Liver (tissue), 3 donors: ENCODE results near the gene USP40.

ENCODE experiments used
- EGR1 ChIP-seq, 2 donors: IDR thresholded peaks; 2 replicates each; pipeline ENCODE4 v1.6.1; 2016 to 2018; ENCODE audit warnings: antibody characterized with exemption in 2 of 2, low read depth in 2 of 2
- JUND ChIP-seq, 2 donors: IDR thresholded peaks; 2 replicates each; pipeline ENCODE4 v1.6.1; 2016; ENCODE audit warnings: antibody characterized with exemption in 2 of 2
- SP1 ChIP-seq: IDR thresholded peaks from 2 replicates; pipeline ENCODE4 v1.6.1; 2018; ENCODE audit warnings: antibody characterized with exemption, mild to moderate bottlenecking
- YY1 ChIP-seq: IDR thresholded peaks from 2 replicates; pipeline ENCODE4 v1.6.1; 2016; ENCODE audit warnings: antibody characterized with exemption, mild to moderate bottlenecking
- TF ChIP-seq, protein P1 (sequence below): fragments of 150-350 bp; IDR thresholded peaks from 2 replicates; pipeline ENCODE4 v1.5.1; 2017; ENCODE audit warnings: improper control_type of control experiment, low read depth, low read length; ENCODE audit not compliant: missing input control
- TF ChIP-seq, protein P2 (sequence below): IDR thresholded peaks from 2 replicates; pipeline ENCODE4 v1.6.1; 2016; ENCODE audit warnings: antibody characterized with exemption
- TF ChIP-seq, protein P3 (sequence below): IDR thresholded peaks from 2 replicates; pipeline ENCODE4 v1.6.1; 2016; ENCODE audit warnings: antibody characterized with exemption, mild to moderate bottlenecking
- donor health status: healthy.
- donor health status: healthy.

DNA sequence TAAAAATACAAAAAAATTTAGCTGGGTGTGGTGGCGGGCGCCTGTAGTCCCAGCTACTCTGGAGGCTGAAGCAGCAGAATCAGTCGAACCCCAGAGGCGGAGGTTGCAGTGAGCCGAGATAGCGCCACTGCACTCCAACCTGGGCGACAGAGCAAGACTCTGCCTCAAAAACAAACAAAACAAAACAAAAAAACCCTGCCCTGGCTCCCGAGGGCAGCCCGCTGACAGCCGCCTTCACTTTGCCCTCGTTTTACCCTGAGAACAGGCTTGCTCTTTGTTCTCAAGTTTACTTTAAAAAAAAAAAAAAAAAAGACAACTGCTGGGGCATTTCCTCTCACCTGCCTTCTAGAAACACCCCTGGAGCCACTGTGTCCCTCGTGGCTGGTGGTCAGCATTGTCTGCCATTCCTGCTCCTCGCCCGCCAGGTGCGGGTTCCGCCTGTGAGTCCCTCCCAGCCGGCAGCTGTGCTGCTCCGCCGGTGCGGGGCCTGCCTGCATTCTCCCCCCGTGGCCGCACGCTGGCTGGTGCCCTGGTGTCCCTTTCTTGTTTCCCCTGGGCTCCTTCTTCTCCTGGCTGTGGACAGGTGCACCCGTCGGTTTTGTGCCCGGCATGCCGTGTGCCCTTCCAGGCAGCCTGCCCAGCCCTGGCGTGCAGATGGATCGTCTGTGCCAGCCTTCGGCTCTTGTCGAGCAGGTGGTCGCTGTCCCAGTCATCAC, 105.7 kb downstream of the USP40 start:
- TF ChIP-seq, protein P1, sequence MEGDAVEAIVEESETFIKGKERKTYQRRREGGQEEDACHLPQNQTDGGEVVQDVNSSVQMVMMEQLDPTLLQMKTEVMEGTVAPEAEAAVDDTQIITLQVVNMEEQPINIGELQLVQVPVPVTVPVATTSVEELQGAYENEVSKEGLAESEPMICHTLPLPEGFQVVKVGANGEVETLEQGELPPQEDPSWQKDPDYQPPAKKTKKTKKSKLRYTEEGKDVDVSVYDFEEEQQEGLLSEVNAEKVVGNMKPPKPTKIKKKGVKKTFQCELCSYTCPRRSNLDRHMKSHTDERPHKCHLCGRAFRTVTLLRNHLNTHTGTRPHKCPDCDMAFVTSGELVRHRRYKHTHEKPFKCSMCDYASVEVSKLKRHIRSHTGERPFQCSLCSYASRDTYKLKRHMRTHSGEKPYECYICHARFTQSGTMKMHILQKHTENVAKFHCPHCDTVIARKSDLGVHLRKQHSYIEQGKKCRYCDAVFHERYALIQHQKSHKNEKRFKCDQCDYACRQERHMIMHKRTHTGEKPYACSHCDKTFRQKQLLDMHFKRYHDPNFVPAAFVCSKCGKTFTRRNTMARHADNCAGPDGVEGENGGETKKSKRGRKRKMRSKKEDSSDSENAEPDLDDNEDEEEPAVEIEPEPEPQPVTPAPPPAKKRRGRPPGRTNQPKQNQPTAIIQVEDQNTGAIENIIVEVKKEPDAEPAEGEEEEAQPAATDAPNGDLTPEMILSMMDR = no peak
- TF ChIP-seq EGR1 (IDR thresholded peaks at IDR 0.05; ENCODE audit: low read depth in 2 of 2) (no peak), SP1 (no peak), YY1 (no peak), JUND (IDR thresholded peaks at IDR 0.05) (no peak)
- TF ChIP-seq, protein P2, sequence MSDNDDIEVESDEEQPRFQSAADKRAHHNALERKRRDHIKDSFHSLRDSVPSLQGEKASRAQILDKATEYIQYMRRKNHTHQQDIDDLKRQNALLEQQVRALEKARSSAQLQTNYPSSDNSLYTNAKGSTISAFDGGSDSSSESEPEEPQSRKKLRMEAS = no peak
- TF ChIP-seq, protein P3, sequence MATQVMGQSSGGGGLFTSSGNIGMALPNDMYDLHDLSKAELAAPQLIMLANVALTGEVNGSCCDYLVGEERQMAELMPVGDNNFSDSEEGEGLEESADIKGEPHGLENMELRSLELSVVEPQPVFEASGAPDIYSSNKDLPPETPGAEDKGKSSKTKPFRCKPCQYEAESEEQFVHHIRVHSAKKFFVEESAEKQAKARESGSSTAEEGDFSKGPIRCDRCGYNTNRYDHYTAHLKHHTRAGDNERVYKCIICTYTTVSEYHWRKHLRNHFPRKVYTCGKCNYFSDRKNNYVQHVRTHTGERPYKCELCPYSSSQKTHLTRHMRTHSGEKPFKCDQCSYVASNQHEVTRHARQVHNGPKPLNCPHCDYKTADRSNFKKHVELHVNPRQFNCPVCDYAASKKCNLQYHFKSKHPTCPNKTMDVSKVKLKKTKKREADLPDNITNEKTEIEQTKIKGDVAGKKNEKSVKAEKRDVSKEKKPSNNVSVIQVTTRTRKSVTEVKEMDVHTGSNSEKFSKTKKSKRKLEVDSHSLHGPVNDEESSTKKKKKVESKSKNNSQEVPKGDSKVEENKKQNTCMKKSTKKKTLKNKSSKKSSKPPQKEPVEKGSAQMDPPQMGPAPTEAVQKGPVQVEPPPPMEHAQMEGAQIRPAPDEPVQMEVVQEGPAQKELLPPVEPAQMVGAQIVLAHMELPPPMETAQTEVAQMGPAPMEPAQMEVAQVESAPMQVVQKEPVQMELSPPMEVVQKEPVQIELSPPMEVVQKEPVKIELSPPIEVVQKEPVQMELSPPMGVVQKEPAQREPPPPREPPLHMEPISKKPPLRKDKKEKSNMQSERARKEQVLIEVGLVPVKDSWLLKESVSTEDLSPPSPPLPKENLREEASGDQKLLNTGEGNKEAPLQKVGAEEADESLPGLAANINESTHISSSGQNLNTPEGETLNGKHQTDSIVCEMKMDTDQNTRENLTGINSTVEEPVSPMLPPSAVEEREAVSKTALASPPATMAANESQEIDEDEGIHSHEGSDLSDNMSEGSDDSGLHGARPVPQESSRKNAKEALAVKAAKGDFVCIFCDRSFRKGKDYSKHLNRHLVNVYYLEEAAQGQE = no peak
